GM12874 (cell line): Measurements from ENCODE around the gene MAD2L1.

ENCODE experiments used
- TF ChIP-seq, protein P1 (sequence below): IDR thresholded peaks from 2 replicates; pipeline ENCODE4 v1.5.1; 2011; ENCODE audit warnings: low read depth, mild to moderate bottlenecking, control low read depth, low read length, moderate library complexity; ENCODE audit not compliant: insufficient read depth

MAD2L1 gene

GRCh38 chr4:120011725-120012124 is 54.9 kb downstream of the MAD2L1 start:
- TF ChIP-seq, protein P1, sequence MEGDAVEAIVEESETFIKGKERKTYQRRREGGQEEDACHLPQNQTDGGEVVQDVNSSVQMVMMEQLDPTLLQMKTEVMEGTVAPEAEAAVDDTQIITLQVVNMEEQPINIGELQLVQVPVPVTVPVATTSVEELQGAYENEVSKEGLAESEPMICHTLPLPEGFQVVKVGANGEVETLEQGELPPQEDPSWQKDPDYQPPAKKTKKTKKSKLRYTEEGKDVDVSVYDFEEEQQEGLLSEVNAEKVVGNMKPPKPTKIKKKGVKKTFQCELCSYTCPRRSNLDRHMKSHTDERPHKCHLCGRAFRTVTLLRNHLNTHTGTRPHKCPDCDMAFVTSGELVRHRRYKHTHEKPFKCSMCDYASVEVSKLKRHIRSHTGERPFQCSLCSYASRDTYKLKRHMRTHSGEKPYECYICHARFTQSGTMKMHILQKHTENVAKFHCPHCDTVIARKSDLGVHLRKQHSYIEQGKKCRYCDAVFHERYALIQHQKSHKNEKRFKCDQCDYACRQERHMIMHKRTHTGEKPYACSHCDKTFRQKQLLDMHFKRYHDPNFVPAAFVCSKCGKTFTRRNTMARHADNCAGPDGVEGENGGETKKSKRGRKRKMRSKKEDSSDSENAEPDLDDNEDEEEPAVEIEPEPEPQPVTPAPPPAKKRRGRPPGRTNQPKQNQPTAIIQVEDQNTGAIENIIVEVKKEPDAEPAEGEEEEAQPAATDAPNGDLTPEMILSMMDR, result no peak

- TF ChIP-seq, protein P1, result no peak
Observed at GRCh38 chr4:120010646-120011045, 56.0 kb downstream of the MAD2L1 start.

GRCh38 chr4:120009731-120010130 is 56.9 kb downstream of the MAD2L1 start:
- TF ChIP-seq, protein P1, result no peak

- TF ChIP-seq, protein P1, result no peak
Observed at GRCh38 chr4:120008957-120009356, 57.7 kb downstream of the MAD2L1 start.

- TF ChIP-seq, protein P1, result no peak
Observed at GRCh38 chr4:120007896-120008436, 58.7 kb downstream of the MAD2L1 start.

DNA sequence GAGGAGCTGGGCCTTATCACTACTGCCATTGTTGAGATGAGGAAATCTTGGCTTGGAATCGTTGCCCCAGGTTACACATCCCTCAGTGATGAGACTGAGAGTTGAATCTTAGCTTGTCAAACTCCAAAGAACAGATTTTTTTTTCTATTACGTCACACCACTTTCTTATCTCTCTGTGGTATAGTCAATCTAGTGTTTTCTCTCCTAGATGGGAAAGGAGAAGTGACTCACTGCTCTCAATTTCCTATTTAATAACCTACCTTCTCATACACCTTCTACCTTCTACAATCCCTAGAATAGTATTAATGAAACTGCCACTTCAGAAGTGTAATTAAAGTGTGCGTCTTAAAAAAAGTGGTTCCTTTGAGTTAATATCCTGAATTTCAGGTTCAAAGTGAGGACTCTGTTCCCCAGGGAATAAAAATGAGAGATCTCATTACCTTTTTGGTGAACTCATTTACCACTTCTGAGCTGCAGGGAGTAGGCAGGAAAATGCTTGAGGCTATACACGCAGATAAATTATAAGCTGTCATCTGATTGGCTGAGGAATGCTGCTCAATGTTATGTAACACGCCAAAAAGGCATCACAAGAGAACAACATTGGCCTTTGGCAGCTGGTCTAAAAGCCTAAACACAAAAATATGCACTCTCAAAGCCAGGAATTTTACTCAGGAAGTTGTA is 59.3 kb downstream of the MAD2L1 start:
- TF ChIP-seq, protein P1, result no peak
